Activated CD8-positive, alpha-beta memory T cell treated with anti-CD3 and anti-CD28 coated beads, Interleukin-2, amount 50 U/mL, for 1 hour (primary cell): Measurements from ENCODE around the gene DNAI7.

Experiments
- DNase-seq: peaks from one replicate; pipeline ENCODE4 v3.0.0-alpha.2; 2020; ENCODE audit errors: extremely low read depth

Gene DNAI7, protein sequence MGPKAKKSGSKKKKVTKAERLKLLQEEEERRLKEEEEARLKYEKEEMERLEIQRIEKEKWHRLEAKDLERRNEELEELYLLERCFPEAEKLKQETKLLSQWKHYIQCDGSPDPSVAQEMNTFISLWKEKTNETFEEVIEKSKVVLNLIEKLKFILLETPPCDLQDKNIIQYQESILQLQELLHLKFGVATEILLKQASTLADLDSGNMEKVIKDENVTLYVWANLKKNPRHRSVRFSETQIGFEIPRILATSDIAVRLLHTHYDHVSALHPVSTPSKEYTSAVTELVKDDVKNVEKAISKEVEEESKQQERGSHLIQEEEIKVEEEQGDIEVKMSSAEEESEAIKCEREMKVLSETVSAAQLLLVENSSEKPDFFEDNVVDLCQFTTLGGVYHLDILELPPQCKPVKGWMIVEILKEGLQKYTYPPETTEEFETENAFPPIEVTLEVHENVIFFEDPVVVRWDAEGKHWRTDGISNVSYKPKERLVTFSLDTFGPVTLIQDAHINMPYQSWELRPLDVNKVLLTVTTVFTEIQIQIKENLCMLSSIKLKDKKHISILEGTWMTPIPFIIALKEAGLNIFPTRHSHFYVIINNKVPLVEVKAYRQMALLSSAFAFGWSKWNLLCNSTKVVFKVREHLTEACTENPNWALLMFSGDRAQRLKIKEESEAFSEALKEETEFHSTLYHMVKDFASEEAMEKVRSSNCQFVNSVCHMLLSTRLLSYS

DNA sequence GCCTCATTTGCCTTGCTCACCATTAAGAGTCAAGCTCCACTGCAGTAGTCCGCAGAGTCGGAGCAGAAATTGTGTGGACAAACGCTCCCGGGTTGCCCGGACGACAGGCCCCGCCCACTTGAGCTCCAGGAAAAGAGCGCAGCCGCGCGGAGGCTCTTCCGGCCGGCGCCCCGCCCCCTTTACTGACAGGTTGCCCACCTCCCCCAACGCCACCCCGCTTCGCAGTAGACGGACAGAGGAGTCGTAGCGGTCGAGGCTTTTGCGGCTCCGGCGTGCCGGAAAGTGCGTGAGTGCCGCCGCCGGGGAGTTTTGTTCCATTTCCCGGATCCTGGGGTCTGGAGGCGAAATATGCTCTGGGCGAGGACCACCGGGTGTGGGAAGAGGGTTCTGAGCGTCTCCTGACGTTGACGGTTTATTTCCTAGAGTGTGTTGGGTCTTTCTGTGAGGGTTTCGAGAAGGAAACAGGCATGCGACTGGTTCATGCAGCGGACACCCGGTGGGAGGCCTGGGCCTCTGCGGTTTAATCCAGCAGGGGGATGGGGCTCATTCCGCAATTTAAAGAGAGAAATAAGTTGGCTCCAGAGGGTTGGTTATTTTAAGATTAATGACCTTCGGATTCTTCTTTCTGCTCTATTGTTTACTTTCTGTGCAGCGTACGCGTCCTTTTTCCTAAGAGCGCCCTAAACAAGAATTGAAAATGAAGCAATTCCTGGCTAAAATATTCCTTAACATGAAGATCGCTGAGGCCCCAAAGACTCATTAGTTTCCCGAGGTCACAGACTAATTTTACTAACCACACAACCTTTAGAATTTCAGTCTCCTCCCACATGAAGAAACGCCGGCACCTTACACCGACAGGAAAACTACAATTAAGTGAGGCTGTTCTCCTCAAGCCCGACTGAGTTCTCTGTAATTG is at the start of gene DNAI7, which contains the start of gene ETFRF1:
DNAI7 (minus strand) TSS at position 105 of the 916 bp plus-strand sequence; CDS start at position 23, 82 bp downstream.
ETFRF1 (plus strand) TSS at position 182 of the 916 bp plus-strand sequence. CDS start 8,720 bp downstream, outside the sequence.
- peak; percentile 89 for DNase-seq

GRCh38 chr12:25243680-25243990 is 48.7 kb upstream of the DNAI7 start:
- no peak for DNase-seq

GRCh38 chr12:25242981-25243679 is 48.2 kb upstream of the DNAI7 start:
- DNase-seq, result no peak

- no peak for DNase-seq
Observed at GRCh38 chr12:25241167-25242020, 46.4 kb upstream of the DNAI7 start.

GRCh38 chr12:25236626-25237025 is 41.7 kb upstream of the DNAI7 start:
- no peak for DNase-seq

DNA sequence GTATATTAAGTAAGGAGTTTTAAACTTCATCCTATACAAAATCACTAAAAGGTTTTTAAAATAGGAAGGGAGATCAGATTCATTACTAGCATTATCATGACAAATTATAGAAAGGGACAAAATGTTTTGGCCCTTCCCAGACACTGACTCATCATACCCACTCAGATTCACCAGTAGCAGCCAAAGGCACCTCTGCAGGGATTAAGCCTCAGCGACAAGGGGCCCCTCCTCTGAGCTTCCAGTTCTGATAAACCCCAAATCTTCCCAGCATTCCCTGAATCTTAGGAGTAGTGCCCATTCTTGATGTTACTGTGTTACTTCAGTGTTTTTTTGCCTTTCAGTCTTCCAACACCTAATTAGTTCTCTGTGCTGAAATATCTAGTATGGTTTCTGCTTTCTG is 41.2 kb upstream of the DNAI7 start:
- no peak for DNase-seq

GRCh38 chr12:25213338-25213737 is 18.4 kb upstream of the DNAI7 start:
- no peak for DNase-seq

GRCh38 chr12:25208554-25208953 is 13.6 kb upstream of the DNAI7 start:
- DNase-seq, result no peak

DNA sequence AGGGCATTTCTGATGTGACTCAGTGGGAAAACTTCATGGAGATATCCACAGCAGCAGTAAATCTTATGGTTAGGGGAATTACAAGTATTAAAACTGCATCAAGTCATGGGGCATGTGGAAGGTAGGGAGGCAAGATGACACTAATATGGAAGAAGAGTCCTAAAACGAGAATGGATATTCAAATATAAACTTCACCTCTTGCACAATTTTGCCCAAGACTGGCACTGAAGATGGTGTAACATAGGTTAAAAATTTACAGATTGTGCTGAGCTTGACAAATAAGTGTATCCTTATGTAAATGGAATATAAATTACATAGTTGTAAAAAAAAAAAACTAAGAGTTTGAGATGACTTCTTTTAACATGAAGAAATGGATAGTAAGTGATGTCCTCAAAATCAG is 12.9 kb upstream of the DNAI7 start:
- no peak for DNase-seq

GRCh38 chr12:25207411-25207810 is 12.5 kb upstream of the DNAI7 start:
- DNase-seq, result no peak

GRCh38 chr12:25202137-25202536 is 7.2 kb upstream of the DNAI7 start:
- DNase-seq, result no peak

GRCh38 chr12:25200703-25201102 is 5.7 kb upstream of the DNAI7 start:
- no peak for DNase-seq

- DNase-seq, result no peak
Observed at GRCh38 chr12:25197608-25198007, 2.6 kb upstream of the DNAI7 start.

DNA sequence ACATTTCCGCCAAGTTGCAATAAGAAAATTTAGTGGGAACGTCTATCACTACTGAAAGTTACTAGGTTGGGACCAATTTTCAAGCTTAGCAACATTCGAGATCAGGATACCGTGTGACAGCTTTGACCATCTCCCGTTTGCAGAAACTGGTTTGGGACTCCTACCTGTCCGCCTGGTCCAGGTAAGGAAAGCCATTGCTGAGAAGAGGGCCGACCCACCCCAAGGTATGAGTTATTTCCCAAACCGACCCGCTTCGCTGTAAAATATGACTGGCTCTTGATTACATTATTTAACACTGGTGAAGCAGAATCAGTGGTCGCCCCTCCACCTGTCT is 271 bp downstream of the DNAI7 start:
- DNase-seq, result no peak

GRCh38 chr12:25194214-25194613 is 746 bp downstream of the DNAI7 start:
- DNase-seq, result no peak

GRCh38 chr12:25190793-25191192 is 4.2 kb downstream of the DNAI7 start:
- DNase-seq, result no peak

DNA sequence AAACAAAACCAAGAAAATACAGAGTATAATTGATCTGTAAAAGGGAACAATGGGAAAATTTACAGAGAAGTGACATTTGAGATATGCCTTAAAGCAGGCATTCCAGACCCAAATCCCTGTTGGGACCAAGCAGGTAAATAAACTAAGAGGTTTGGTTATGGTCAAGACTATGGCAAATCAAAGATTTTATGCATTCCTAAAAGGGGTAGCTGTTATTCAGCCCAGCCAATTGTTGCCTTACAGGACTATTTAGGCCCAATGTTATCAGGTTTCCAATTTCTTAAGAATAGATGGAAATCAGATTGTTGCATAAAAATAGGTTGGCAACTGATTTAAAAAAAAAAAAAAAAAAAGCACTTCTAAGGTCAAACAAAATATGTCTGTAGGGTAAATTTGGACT is 5.3 kb downstream of the DNAI7 start:
- DNase-seq, result no peak

- no peak for DNase-seq
Observed at GRCh38 chr12:25187781-25188180, 7.2 kb downstream of the DNAI7 start.

GRCh38 chr12:25186788-25187402 is 8.1 kb downstream of the DNAI7 start:
- DNase-seq, result no peak
